ENCODE results near the gene CDK5RAP2.
"Not testable (repeated sequence)": the region's sequence is repeated elsewhere in the genome, so short reads cannot be mapped to it uniquely, and the experiment has no call there.

The CDK5RAP2 gene

DNA sequence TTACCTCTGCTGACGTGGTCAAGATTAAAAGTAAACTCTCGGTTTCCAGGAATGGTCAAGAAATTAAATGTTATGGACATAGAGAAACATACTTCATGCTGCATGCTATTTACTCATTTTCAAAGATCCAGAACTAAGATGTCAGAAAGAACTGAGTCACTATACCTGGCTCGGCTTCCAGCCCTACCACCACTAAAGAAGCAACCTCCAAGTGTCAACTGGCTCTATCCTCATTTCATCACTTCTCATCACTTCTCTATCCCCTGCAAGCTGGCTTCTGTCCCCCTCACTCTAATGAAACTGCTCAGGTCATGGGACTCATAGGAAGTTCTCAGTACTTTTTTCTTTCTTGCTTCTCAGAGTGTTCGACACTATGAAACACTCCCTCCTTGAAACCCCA lies 116.2 kb downstream of the CDK5RAP2 start:
- TF ChIP-seq, protein P1, sequence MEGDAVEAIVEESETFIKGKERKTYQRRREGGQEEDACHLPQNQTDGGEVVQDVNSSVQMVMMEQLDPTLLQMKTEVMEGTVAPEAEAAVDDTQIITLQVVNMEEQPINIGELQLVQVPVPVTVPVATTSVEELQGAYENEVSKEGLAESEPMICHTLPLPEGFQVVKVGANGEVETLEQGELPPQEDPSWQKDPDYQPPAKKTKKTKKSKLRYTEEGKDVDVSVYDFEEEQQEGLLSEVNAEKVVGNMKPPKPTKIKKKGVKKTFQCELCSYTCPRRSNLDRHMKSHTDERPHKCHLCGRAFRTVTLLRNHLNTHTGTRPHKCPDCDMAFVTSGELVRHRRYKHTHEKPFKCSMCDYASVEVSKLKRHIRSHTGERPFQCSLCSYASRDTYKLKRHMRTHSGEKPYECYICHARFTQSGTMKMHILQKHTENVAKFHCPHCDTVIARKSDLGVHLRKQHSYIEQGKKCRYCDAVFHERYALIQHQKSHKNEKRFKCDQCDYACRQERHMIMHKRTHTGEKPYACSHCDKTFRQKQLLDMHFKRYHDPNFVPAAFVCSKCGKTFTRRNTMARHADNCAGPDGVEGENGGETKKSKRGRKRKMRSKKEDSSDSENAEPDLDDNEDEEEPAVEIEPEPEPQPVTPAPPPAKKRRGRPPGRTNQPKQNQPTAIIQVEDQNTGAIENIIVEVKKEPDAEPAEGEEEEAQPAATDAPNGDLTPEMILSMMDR (IDR thresholded peaks at IDR 0.05; ENCODE audit: low read length, missing control alignments) = no peak
- DNase-seq (ENCODE audit: low read depth) = no peak

DNA sequence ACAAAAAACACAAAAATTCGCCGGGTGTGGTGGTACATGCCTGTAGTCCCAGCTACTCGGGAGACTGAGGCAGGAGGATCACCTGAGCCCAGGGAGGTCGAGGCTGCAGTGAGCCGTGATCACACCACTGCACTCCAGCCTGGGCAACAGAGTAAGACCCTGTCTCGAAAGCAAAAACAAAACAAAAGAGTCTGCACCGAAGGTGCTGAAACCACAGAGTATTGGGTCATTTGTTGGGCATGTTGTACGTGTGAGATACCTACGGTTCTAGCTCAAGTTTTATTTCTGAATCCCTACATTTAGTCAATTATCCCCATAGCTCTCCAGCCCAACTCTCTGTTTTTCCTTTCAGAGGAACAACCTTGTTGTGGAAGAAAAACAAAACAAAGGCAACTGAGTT lies 118.3 kb downstream of the CDK5RAP2 start:
- DNase-seq (ENCODE audit: low read depth); H3K4me3 ChIP-seq (replicated peaks; ENCODE audit: low read depth, low read length): not testable (repeated sequence)

More for the DNA sequence above, 116.2 kb downstream of the CDK5RAP2 start:
- H3K4me3 ChIP-seq (replicated peaks; ENCODE audit: low read depth, low read length) = no peak overlapping the region

DNA sequence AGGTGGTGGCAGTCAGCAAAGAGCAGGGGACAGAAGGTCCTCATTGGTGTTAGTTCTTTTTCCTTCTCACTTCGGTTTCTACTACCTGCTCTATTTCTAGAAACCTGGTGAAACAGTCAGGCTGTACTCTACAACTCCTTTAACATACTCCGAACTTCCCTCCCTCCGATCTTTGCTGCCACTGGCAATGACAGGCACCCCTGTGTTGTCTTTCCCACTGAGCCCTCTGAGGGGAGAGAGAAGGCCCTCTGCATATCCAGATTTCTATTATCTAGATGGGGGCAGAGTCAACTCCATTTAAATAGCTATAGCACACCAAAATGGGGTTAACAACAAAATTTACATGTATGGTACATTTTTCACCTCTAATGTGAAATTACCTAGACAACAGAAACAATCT lies 123.7 kb downstream of the CDK5RAP2 start:
- DNase-seq (ENCODE audit: low read depth) = no peak
- no peak overlapping the region for H3K4me3 ChIP-seq (replicated peaks; ENCODE audit: low read depth, low read length)
- TF ChIP-seq, protein P1 (IDR thresholded peaks at IDR 0.05; ENCODE audit: low read length, missing control alignments) = no peak

DNA sequence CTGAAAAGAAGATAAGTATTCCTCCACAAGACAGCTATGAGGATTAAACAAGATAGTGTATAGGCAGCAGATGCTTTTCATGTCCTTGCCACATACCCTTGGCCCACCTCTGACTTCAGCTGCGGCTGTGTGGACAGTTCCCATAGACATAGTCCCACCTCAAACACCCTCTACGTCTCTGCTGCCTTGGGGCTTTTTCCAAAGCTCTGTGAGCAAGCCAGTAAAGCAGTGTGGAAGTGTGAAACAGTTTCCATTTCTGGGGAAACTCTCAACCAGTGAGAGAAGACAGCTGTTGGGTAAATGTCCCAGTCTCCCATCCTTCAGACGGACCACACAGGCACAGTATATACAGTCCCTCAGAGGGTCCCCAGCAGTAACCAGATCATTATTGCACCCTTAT lies 125.5 kb downstream of the CDK5RAP2 start:
- TF ChIP-seq, protein P1 (IDR thresholded peaks at IDR 0.05; ENCODE audit: low read length, missing control alignments) = no peak

DNA sequence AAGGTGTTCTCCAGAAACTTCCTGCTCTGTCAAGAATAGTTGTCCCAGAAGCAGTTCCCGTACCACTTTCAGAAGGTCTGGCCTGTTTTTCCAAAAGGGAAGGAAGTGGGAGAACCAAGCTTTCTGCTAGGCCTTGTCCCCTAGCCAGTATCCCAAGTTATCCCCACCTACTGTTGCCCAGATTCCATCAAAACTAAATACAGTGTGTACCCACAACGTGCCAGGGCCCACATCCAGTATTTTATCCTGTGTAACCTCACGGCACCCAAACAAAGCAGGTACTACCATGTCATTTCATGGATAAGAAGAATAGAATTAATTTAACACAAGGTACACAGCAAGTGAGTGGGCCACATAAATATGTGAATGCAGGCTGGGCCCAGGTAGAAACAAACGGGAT lies 126.2 kb downstream of the CDK5RAP2 start:
- no peak for DNase-seq (ENCODE audit: low read depth)
- no peak overlapping the region for H3K4me3 ChIP-seq (replicated peaks; ENCODE audit: low read depth, low read length)
- TF ChIP-seq, protein P1 (IDR thresholded peaks at IDR 0.05; ENCODE audit: low read length, missing control alignments) = no peak

More for the DNA sequence above, 125.5 kb downstream of the CDK5RAP2 start:
- DNase-seq (ENCODE audit: low read depth) = no peak
- no peak overlapping the region for H3K4me3 ChIP-seq (replicated peaks; ENCODE audit: low read depth, low read length)

DNA sequence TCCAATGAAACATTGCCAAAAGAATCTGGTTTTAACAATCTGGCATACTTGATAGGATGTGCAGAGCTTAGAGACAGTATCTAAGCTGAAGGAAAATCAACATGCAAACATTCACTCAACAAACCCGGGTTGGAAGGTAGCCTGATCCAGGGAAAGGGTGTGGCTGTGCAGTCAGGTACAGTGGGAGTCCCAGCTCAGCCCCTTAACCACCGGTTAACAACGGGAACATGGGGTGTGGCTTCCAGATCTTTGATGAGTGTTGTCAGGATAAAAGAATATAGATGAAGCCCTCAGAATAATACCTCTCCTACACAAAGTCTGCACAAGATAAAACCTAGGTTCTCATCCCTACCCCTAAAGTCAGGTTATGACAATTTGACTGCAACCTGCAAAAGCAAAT lies 127.3 kb downstream of the CDK5RAP2 start:
- DNase-seq (ENCODE audit: low read depth) = no peak
- TF ChIP-seq, protein P1 (IDR thresholded peaks at IDR 0.05; ENCODE audit: low read length, missing control alignments) = no peak
- no peak overlapping the region for H3K4me3 ChIP-seq (replicated peaks; ENCODE audit: low read depth, low read length)

DNA sequence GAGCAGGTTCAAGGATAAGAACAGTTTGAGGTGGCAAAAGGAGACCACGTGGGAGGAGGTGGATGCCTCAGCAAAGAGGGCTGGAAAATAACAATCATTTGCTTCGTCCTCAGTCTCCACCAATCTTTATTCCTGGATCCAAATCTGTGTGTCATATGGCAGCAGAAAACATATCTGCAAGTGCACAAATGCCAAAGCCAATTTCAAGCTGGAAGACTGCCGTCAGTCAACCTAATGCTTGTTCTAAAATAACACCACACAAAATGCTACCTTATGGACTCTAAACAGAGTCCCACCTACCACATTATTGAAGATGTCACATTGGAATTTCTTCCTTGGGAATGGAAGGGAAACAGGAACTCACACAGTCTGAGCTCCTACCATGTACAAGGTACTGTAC lies 129.1 kb downstream of the CDK5RAP2 start:
- no peak for DNase-seq (ENCODE audit: low read depth)
- TF ChIP-seq, protein P1 (IDR thresholded peaks at IDR 0.05; ENCODE audit: low read length, missing control alignments) = no peak
- H3K4me3 ChIP-seq (replicated peaks; ENCODE audit: low read depth, low read length) = no peak overlapping the region
